Activated CD4-positive, alpha-beta memory T cell treated with anti-CD3 and anti-CD28 coated beads, Interleukin-2, amount 10 ng/mL, durations not matched to agents 7 days and 5 days (primary cell): Measurements from ENCODE around the gene TRAPPC5. TPM values are rescaled to one million over a fixed set of nuclear protein-coding genes. Genes with fewer than 3 reads are reported as not detected.

Source experiments
- CTCF ChIA-PET: fragments of 350-600 bp; sonication (Branson Sonifier 250); formaldehyde crosslinking; loops from one replicate; lab custom pipeline; 2021; ENCODE audit warnings: antibody characterized with exemption, inconsistent platforms; lab: Charles Lee
- POLR2A ChIA-PET: fragments of 350-600 bp; sonication (Branson Sonifier 250); formaldehyde crosslinking; loops from one replicate; lab custom pipeline; 2021; ENCODE audit warnings: antibody characterized with exemption; lab: Charles Lee
- DNase-seq: peaks from one replicate; pipeline ENCODE4 v3.0.0-alpha.2; 2020
- H3K27ac Mint-ChIP-seq: one replicate; pipeline ENCODE4 v1.8.0; 2021; ENCODE audit warnings: mild to moderate bottlenecking, mixed read lengths
- H3K27me3 Mint-ChIP-seq: one replicate; pipeline ENCODE4 v1.8.0; 2021; ENCODE audit warnings: mixed read lengths
- H3K36me3 Mint-ChIP-seq: one replicate; pipeline ENCODE4 v1.8.0; 2021; ENCODE audit warnings: low read depth, mixed read lengths
- H3K4me1 Mint-ChIP-seq: one replicate; pipeline ENCODE4 v1.8.0; 2021; ENCODE audit warnings: mixed read lengths
- H3K4me3 Mint-ChIP-seq: one replicate; pipeline ENCODE4 v1.8.0; 2021; ENCODE audit warnings: mild to moderate bottlenecking, mixed read lengths
- H3K9me3 Mint-ChIP-seq: one replicate; pipeline ENCODE4 v1.8.0; 2021; ENCODE audit warnings: mixed read lengths
- total RNA-seq, 2 experiments: library from RNA; stranded (reverse); gene quantifications; one replicate each; pipeline ENCODE4 v1.2.3, GENCODE V29; 2021

TRAPPC5 gene
- total RNA-seq, 2 experiments from 2014 or later = 92.5 to 94.7 TPM

GRCh38 chr19:7650148-7650547, 30.5 kb upstream of the TRAPPC5 start:
- POLR2A ChIA-PET = interaction anchor here (0.9 kb wide), 1 partner anchor 13 kb away, joined by 3 read pairs; the partner anchor contains the start of gene STXBP2
- H3K9me3 Mint-ChIP-seq = no peaks in the 10 kb centered on the region
- DNase-seq = no peak
- H3K27ac Mint-ChIP-seq = no peak overlapping the region
- no peak overlapping the region for H3K4me3 Mint-ChIP-seq
- H3K27me3 Mint-ChIP-seq = no peaks in the 10 kb centered on the region
- H3K4me1 Mint-ChIP-seq = peaks cover 10% of the 10 kb centered on the region
- CTCF ChIA-PET = interaction anchor here (0.9 to 2.7 kb wide), 3 partner anchors 31 to 149 kb away, joined by 4 to 15 read pairs (median 5); partner anchors contain the start of gene TRAPPC5
- peaks cover 4% of the 10 kb centered on the region for H3K36me3 Mint-ChIP-seq

DNA sequence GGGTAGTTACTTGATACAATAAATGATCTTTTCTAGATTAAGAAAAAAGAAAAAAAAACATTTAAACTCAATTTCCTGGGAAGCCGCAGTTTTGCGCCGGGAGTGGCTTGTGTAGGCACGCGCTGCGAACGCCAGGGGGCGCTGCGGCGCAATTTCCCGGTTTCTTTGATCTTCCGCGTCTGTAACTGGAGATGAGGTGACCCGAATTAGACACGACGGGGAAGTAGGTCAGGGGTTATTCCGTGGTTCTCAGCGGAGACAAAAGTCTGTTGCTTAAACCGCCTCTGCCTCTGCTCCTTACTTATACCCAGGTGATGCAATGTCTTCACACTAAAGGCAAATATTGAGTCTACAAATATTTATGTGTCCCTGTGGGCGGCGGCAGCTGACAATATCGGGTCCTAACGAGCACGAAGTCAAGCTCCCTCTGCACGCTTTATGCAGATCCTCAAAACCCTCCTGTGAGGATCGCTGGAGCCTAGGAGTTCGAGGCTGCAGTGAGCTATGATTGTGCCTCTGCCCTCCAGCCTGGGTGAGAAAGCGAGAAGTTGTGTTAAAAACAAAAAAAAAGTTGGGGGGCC, 28.5 kb upstream of the TRAPPC5 start:
- Mint-ChIP-seq H3K4me1 (peaks cover 12% of the 10 kb centered on the region), H3K9me3 (no peaks in the 10 kb centered on the region), H3K27ac (peak overlapping the region; percentile 41), H3K27me3 (no peaks in the 10 kb centered on the region), H3K4me3 (peak overlapping the region; percentile 53), H3K36me3 (no peaks in the 10 kb centered on the region)
- CTCF ChIA-PET = interaction anchor here (0.8 to 2.7 kb wide), 10 partner anchors 22 to 553 kb away, joined by 3 to 16 read pairs (median 4); partner anchors contain the start of genes ARHGEF18, PET100, TRAPPC5 and XAB2
- DNase-seq = peak; percentile 88
- POLR2A ChIA-PET = interaction anchor here (0.7 to 1.6 kb wide), 4 partner anchors 14 to 149 kb away, joined by 3 to 4 read pairs (median 4); partner anchors contain the start of genes PET100, TRAPPC5 and XAB2

DNA sequence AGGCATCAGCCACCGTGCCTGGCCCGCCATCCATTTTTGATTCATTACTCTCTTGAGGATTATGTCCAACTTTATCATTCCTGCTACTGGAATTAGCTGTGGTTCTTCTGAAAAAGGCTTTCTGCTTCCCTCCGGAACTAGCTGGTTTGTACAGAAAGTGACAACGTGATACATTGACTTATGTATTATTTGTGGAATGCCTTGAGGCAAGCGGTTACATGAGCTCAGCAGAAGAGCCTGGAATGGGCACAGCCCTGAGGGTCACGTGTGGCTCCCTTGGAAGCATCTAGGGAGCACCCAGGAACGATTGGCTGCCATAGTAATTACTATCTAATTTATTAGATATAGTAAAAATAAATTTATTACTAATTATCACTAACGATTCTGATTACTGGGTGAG, 26.2 kb upstream of the TRAPPC5 start:
- Mint-ChIP-seq H3K9me3 (no peaks in the 10 kb centered on the region), H3K4me3 (no peak overlapping the region), H3K27ac (no peak overlapping the region), H3K27me3 (no peaks in the 10 kb centered on the region), H3K36me3 (no peaks in the 10 kb centered on the region), H3K4me1 (peaks cover 26% of the 10 kb centered on the region)
- CTCF ChIA-PET = interaction anchor here (1.8 to 2.2 kb wide), 2 partner anchors 26 to 86 kb away, joined by 8 to 11 read pairs; partner anchors contain the start of gene TRAPPC5
- DNase-seq = no peak
- POLR2A ChIA-PET = no interaction called here

GRCh38 chr19:7655581-7655980, 25.1 kb upstream of the TRAPPC5 start:
- Mint-ChIP-seq H3K27ac (no peak overlapping the region), H3K4me1 (peaks cover 26% of the 10 kb centered on the region), H3K4me3 (no peak overlapping the region), H3K9me3 (no peaks in the 10 kb centered on the region), H3K36me3 (no peaks in the 10 kb centered on the region), H3K27me3 (no peaks in the 10 kb centered on the region)
- DNase-seq = no peak
- CTCF ChIA-PET = interaction anchor here (0.6 to 2.2 kb wide), 4 partner anchors 25 to 355 kb away, joined by 5 to 8 read pairs (median 6); partner anchors contain the start of gene TRAPPC5
- POLR2A ChIA-PET = interaction anchor here (0.7 to 1.4 kb wide), 2 partner anchors 18 to 25 kb away, joined by 3 to 5 read pairs; partner anchors contain the start of genes STXBP2 and TRAPPC5

GRCh38 chr19:7657131-7657751, 23.4 kb upstream of the TRAPPC5 start:
- H3K27me3 Mint-ChIP-seq = no peaks in the 10 kb centered on the region

DNA sequence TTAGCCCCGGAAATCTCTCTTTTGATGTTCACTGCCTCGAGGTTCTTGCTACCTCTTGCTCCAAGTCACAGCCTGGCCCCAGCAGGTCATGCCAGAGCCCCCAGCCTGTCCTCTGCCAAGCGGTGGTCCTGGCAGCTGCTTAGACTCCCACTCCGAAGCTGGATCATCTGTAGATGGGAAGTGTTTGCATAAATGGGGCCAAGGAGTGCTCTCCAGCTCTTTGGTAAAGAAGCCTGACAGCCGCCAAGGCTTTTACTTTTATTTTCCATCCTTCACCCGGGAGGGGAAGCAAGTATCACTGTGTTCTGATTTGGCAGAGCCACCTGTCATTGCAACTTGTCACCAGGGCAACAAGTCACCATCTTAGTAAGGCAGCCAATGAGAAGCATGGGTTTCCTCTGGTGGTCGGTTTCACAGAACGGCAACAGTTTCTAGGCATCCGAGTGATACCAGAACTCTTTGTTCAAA, 22.4 kb upstream of the TRAPPC5 start:
- POLR2A ChIA-PET = interaction anchor here (1.1 to 1.4 kb wide), 2 partner anchors 22 to 28 kb away, joined by 3 to 5 read pairs; partner anchors contain the start of genes PET100 and TRAPPC5
- peak; percentile 53 for DNase-seq
- H3K27ac Mint-ChIP-seq = peak overlapping the region; percentile 38

More at GRCh38 chr19:7657131-7657751, 23.4 kb upstream of the TRAPPC5 start:
- no peak overlapping the region for H3K27ac Mint-ChIP-seq
- no peak overlapping the region for H3K4me3 Mint-ChIP-seq
- POLR2A ChIA-PET = interaction anchor here (1.1 to 1.4 kb wide), 3 partner anchors 24 to 27 kb away, joined by 3 to 5 read pairs (median 5); partner anchors contain the start of genes PET100 and TRAPPC5
- CTCF ChIA-PET = interaction anchor here (0.6 to 2.2 kb wide), 7 partner anchors 15 to 1035 kb away, joined by 3 to 9 read pairs (median 5); partner anchors contain the start of gene TRAPPC5
- DNase-seq = no peak
- H3K4me1 Mint-ChIP-seq = peaks cover 23% of the 10 kb centered on the region
- no peaks in the 10 kb centered on the region for H3K9me3 Mint-ChIP-seq
- H3K36me3 Mint-ChIP-seq = no peaks in the 10 kb centered on the region

DNA sequence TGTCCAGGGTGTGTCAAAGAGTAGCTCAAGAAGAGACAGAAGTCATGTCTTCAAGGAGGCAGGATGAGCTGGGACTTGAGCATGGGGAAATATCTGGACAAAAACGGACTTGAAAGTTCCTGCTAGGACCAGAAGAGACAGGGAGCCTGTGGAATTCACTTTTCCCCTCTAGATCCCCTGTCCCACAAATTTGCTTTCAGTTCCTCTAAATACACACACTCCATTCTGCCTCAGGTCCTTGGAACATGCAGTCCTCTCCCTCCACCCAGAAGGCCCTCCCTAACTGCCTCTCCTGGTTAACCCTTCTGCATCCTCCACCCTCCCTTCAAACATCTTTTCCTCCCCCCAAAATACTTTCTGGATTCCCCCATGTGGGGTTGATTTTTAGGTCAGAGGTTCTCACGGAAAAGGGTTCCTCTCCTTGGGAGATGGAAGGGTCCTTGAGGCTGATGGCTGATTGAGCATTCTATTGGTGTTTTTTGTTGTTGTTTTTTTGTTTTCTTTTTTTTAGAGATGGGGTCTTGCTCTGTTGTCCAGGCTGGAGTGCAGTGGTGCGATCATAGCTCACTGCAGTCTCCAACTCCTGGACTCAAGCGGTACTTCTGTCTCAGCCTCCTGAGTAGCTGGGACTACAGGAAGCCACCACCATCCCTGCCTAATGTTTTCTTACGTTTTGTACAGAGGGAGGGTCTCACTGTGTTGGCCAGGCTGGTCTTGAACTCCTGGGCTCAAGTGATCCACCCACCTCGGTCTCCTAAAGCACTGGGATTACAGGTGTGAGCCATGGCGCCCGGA, 18.7 kb upstream of the TRAPPC5 start:
- ChIA-PET POLR2A (interaction anchor here (1.9 kb wide), 1 partner anchor 32 kb away, joined by 5 read pairs; the partner anchor contains the start of gene PET100), CTCF (interaction anchor here (0.6 kb wide), 1 partner anchor 458 kb away, joined by 4 read pairs; no protein-coding TSS in a partner anchor)
- Mint-ChIP-seq H3K36me3 (no peaks in the 10 kb centered on the region), H3K4me3 (no peak overlapping the region), H3K4me1 (peaks cover 15% of the 10 kb centered on the region), H3K9me3 (no peaks in the 10 kb centered on the region), H3K27me3 (peaks cover 1% of the 10 kb centered on the region), H3K27ac (no peak overlapping the region)
- DNase-seq = no peak

More for the DNA sequence above, 22.4 kb upstream of the TRAPPC5 start:
- no peaks in the 10 kb centered on the region for H3K27me3 Mint-ChIP-seq
- no peaks in the 10 kb centered on the region for H3K9me3 Mint-ChIP-seq
- H3K4me1 Mint-ChIP-seq = peaks cover 16% of the 10 kb centered on the region
- H3K36me3 Mint-ChIP-seq = no peaks in the 10 kb centered on the region
- H3K4me3 Mint-ChIP-seq = peak overlapping the region; percentile 47
- CTCF ChIA-PET = interaction anchor here (1.6 to 2.2 kb wide), 2 partner anchors 23 to 211 kb away, joined by 3 to 9 read pairs; partner anchors contain the start of gene TRAPPC5

DNA sequence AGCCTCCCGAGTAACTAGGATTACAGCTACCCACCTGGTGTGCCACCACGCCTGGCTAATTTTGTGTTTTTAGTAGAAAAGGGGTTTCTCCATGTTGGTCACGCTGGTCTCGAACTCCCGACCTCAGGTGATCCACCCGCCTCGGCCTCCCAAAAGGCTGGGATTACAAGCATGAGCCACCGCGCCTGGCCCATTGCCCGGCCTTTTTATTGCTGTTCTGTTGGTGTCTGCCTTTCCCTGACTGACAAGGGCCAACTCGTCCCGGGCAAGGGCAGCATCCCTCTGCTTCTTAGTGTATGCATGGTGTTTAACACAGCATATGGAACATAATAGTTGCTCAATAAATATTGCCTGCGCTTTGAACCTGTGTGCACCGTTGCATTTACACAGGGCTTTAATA, 18.0 kb upstream of the TRAPPC5 start:
- no peak overlapping the region for H3K27ac Mint-ChIP-seq
- H3K4me3 Mint-ChIP-seq = no peak overlapping the region
- POLR2A ChIA-PET = interaction anchor here (1.9 kb wide), 1 partner anchor 33 kb away, joined by 5 read pairs; the partner anchor contains the start of gene PET100
- peaks cover 10% of the 10 kb centered on the region for H3K4me1 Mint-ChIP-seq
- CTCF ChIA-PET = no interaction called here
- no peaks in the 10 kb centered on the region for H3K9me3 Mint-ChIP-seq
- peaks cover 2% of the 10 kb centered on the region for H3K27me3 Mint-ChIP-seq
- no peaks in the 10 kb centered on the region for H3K36me3 Mint-ChIP-seq
- DNase-seq = no peak

GRCh38 chr19:7663706-7664105, 16.9 kb upstream of the TRAPPC5 start:
- Mint-ChIP-seq H3K4me1 (peaks cover 3% of the 10 kb centered on the region), H3K9me3 (no peaks in the 10 kb centered on the region), H3K27ac (no peak overlapping the region), H3K36me3 (no peaks in the 10 kb centered on the region), H3K4me3 (no peak overlapping the region), H3K27me3 (peaks cover 2% of the 10 kb centered on the region)
- no peak for DNase-seq
- ChIA-PET CTCF (interaction anchor here (1.8 kb wide), 1 partner anchor 17 kb away, joined by 6 read pairs; the partner anchor contains the start of gene TRAPPC5), POLR2A (no interaction called here)

- POLR2A ChIA-PET = no interaction called here
- H3K9me3 Mint-ChIP-seq = no peaks in the 10 kb centered on the region
- peaks cover 4% of the 10 kb centered on the region for H3K4me1 Mint-ChIP-seq
- H3K36me3 Mint-ChIP-seq = no peaks in the 10 kb centered on the region
- no peak for DNase-seq
- H3K27me3 Mint-ChIP-seq = peaks cover 7% of the 10 kb centered on the region
- CTCF ChIA-PET = interaction anchor here (1.8 kb wide), 1 partner anchor 16 kb away, joined by 6 read pairs; the partner anchor contains the start of gene TRAPPC5
- H3K27ac Mint-ChIP-seq = no peak overlapping the region
- no peak overlapping the region for H3K4me3 Mint-ChIP-seq
Measured at GRCh38 chr19:7665076-7665475, 15.6 kb upstream of the TRAPPC5 start.

DNA sequence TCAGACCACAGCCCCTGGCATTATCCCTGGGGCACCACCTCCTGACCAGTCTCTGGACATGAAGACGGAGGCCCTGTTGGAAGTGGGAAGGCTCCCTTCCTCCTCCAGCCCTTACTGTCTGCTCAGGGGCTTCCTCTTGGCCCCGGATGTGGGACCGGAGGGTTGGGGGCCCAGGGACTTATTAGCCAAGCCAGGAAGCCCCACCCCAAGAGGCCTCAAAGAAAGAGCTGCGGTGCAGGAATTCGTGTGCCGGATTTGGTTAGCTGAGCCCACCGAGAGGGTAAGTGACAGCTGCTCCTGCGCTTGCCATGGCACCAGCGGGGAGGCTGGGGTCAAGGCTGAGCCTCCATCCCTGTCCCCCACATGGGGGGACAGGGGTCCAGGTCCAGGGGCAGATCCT, 11.8 kb upstream of the TRAPPC5 start, which contains the start of gene RETN:
Gene RETN, plus strand, starts transcription at position 208 of the 400 bp plus-strand sequence. CDS start 278 bp downstream, outside the sequence.
- H3K4me1 Mint-ChIP-seq = peaks cover 10% of the 10 kb centered on the region
- DNase-seq = no peak
- ChIA-PET CTCF (interaction anchor here (4.8 kb wide), 1 partner anchor 12 kb away, joined by 23 read pairs; the partner anchor contains the start of gene TRAPPC5), POLR2A (no interaction called here)
- H3K36me3 Mint-ChIP-seq = no peaks in the 10 kb centered on the region
- H3K9me3 Mint-ChIP-seq = no peaks in the 10 kb centered on the region
- H3K4me3 Mint-ChIP-seq = no peak within 1 kb of the TSS
- H3K27me3 Mint-ChIP-seq = peaks cover 22% of the 10 kb centered on the region
- H3K27ac Mint-ChIP-seq = no peak within 1 kb of the TSS
